GM19238 (cell line): Measurements from ENCODE around the gene INSR.
A peak's percentile ranks its signal among the peaks of the same experiment; 100 is the strongest.
"Not testable (repeated sequence)": the region's sequence is repeated elsewhere in the genome, so short reads cannot be mapped to it uniquely, and the experiment has no call there.

ENCODE experiments used
- DNase-seq: peaks from one replicate; pipeline ENCODE4 v3.0.0; 2011; ENCODE audit warnings: low spot score; ENCODE audit not compliant: insufficient read length

INSR gene

GRCh38 chr19:7099597-7099921 lies 194.7 kb downstream of the INSR start:
- DNase-seq, result no peak

- peak; percentile 76 for DNase-seq
Observed at GRCh38 chr19:7098701-7099596, 195.3 kb downstream of the INSR start.

- DNase-seq, result no peak
Observed at GRCh38 chr19:7098096-7098495, 196.1 kb downstream of the INSR start.

GRCh38 chr19:7088999-7089398 lies 205.2 kb downstream of the INSR start:
- no peak for DNase-seq

GRCh38 chr19:7083076-7083956 lies 210.9 kb downstream of the INSR start:
- no peak for DNase-seq

GRCh38 chr19:7078008-7078407 lies 216.2 kb downstream of the INSR start:
- no peak for DNase-seq

GRCh38 chr19:7076151-7076550 lies 218.1 kb downstream of the INSR start:
- no peak for DNase-seq

GRCh38 chr19:7074705-7075282 lies 219.4 kb downstream of the INSR start:
- no peak for DNase-seq

- no peak for DNase-seq
Observed at GRCh38 chr19:7072541-7072940, 221.7 kb downstream of the INSR start.

- DNase-seq, result no peak
Observed at GRCh38 chr19:7069904-7070226, 224.3 kb downstream of the INSR start.

GRCh38 chr19:7069042-7069903 lies 224.9 kb downstream of the INSR start, which contains the start of gene ZNF557:
ZNF557 (plus strand) TSS chr19:7069703; CDS start chr19:7075075, 5,372 bp downstream.
- peak; percentile 86 for DNase-seq

- no peak for DNase-seq
Observed at GRCh38 chr19:7068599-7068998, 225.6 kb downstream of the INSR start.

- DNase-seq, result no peak
Observed at GRCh38 chr19:7067716-7068115, 226.5 kb downstream of the INSR start.

- DNase-seq, result not testable (repeated sequence)
Observed at GRCh38 chr19:7067122-7067521, 227.1 kb downstream of the INSR start.

- DNase-seq, result no peak
Observed at GRCh38 chr19:7063764-7064418, 230.3 kb downstream of the INSR start.

- no peak for DNase-seq
Observed at GRCh38 chr19:7063339-7063738, 230.9 kb downstream of the INSR start.
